ENCODE measurements around the gene BTG1. TPM values are rescaled to one million over a fixed set of nuclear protein-coding genes. Genes with fewer than 3 reads are reported as not detected.

The BTG1 gene
- total and polyA plus RNA-seq, 8 donors, result 29.0 to 183 (median 127) TPM

DNA sequence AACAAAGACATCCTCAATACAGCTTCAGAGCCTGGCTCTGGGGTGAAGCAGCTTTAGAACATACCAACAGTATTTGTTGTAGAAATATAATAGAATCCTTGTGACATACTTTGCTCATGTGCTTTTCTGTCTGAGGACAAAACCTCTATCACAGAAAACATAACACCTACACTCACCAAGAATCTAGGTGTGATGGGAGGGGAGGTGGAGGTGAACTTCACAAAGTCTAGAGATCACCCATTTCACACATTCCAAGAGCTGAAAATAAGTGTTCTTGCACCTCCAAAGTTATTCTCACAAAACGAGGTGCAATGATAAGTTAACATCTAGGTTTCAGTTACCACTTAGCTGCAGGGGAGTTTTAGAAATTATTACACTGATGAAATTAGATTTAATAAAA, 32.7 kb upstream of the BTG1 start:
- no peak for TF ChIP-seq CTCF (IDR thresholded peaks at IDR 0.05)
- WGBS, 2 donors, result 59 to 76% methylated on average over 1 of the region's 1 CpG
- no peak overlapping the region for H3K27ac ChIP-seq
- ATAC-seq (no peak), DNase-seq (no peak), FAIRE-seq (no peak)
- no peaks in the 10 kb centered on the region for H3K4me1 ChIP-seq
- intact Hi-C loops (cut with DNase I), result no loop called here
- H3K36me3 ChIP-seq, result no peaks in the 10 kb centered on the region
- H3K4me3 ChIP-seq, result no peak overlapping the region
- no peaks in the 10 kb centered on the region for H3K9me3 ChIP-seq
- H3K27me3 ChIP-seq, result no peaks in the 10 kb centered on the region

- no peaks in the 10 kb centered on the region for H3K4me1 ChIP-seq
- DNase-seq (no peak), ATAC-seq (no peak), FAIRE-seq (no peak)
- H3K27ac ChIP-seq, result no peak overlapping the region
- no peak overlapping the region for H3K4me3 ChIP-seq
- no peaks in the 10 kb centered on the region for H3K36me3 ChIP-seq
- TF ChIP-seq CTCF (IDR thresholded peaks at IDR 0.05), result no peak
- H3K27me3 ChIP-seq, result no peaks in the 10 kb centered on the region
- intact Hi-C loops (cut with DNase I), result no loop called here
- no peaks in the 10 kb centered on the region for H3K9me3 ChIP-seq
- 96 to 99% methylated on average over 10 of the region's 10 CpGs for WGBS, 2 donors
Measured at GRCh38 chr12:92176646-92177045, 31.0 kb upstream of the BTG1 start.

DNA sequence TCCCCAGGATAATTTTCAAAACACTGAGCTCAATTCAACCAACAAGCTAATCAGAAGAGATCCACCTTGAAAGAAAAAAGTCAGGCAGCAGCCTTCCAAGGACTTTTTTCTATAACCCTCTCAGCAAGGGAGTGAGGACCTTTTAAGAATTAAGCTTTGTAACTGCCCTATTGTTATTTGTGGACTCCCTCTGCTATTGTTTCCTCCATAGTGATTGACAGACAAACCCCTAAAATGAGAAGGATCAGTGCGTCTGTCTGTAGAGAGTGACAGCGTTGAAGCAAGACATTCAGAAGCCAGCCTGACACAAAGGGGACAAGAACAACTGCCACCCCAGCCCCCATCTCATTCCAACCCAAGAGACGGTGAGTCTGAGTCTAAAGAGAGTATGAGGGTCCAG, 30.3 kb upstream of the BTG1 start:
- no peak for ATAC-seq

DNA sequence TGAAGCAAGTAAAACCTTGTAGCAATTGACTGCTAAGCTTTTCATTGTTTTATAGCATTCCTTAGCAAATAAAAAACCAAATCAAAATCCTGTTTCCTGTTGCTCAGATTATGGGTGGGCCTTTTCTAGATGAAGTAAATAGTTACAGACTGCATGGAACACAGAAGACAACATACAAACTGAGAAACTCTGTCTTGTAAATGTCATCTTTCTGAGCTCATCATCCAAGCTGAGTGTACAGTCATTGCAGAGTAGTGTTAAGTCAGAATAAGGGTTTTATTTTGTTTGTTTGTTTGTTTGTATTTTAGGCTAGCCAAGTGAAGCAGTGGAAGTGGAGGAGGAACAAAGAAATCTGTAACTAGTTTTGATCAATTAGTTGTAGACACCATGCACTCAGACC, 24.4 kb upstream of the BTG1 start:
- H3K27me3 ChIP-seq, result no peaks in the 10 kb centered on the region
- no peaks in the 10 kb centered on the region for H3K4me1 ChIP-seq
- H3K9me3 ChIP-seq, result no peaks in the 10 kb centered on the region
- no peak overlapping the region for H3K27ac ChIP-seq
- intact Hi-C loops (cut with DNase I), result no loop called here
- no peak for TF ChIP-seq CTCF (IDR thresholded peaks at IDR 0.05)
- ATAC-seq (no peak), FAIRE-seq (no peak), DNase-seq (no peak)
- no peak overlapping the region for H3K4me3 ChIP-seq
- no peaks in the 10 kb centered on the region for H3K36me3 ChIP-seq

More for the DNA sequence above, 30.3 kb upstream of the BTG1 start:
- FAIRE-seq (no peak), DNase-seq (no peak)
- WGBS, 2 donors, result 85 to 89% methylated on average over 3 of the region's 3 CpGs
- TF ChIP-seq CTCF (IDR thresholded peaks at IDR 0.05), result no peak
- Histone ChIP-seq H3K27ac (no peak overlapping the region), H3K27me3 (no peaks in the 10 kb centered on the region), H3K36me3 (no peaks in the 10 kb centered on the region), H3K9me3 (no peaks in the 10 kb centered on the region), H3K4me3 (no peak overlapping the region), H3K4me1 (no peaks in the 10 kb centered on the region)
- intact Hi-C loops (cut with DNase I), result no loop called here

DNA sequence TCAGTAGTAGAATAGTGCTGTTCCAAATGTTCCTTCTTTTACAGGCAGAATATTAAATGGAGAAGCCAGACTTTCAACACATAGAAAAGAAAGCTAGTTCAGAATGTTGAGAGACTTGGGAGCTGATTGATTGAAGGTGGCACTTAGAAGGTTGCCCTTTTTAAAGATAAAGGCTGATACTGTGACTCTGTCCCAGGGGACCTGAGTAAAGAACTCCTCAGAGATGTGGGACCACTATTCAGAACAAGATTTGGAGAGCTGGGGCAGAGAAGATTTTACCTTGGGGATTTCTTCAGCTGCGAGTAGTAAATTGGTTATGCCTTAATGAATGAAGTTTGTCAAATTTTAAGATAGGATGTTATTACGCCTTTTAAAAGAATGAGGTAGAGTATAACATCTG, 21.4 kb upstream of the BTG1 start:
- no peaks in the 10 kb centered on the region for H3K27me3 ChIP-seq
- no peaks in the 10 kb centered on the region for H3K4me1 ChIP-seq
- DNase-seq (no peak), FAIRE-seq (no peak), ATAC-seq (no peak)
- H3K9me3 ChIP-seq, result no peaks in the 10 kb centered on the region
- H3K4me3 ChIP-seq, result no peak overlapping the region
- no peak for TF ChIP-seq CTCF (IDR thresholded peaks at IDR 0.05)
- H3K36me3 ChIP-seq, result no peaks in the 10 kb centered on the region
- H3K27ac ChIP-seq, result no peak overlapping the region
- 94 to 96% methylated on average over 2 of the region's 2 CpGs for WGBS, 2 donors
- intact Hi-C loops (cut with DNase I), result no loop called here
